ENCODE measurements around the gene SDF2.
A peak's percentile ranks its signal among the peaks of the same experiment; 100 is the strongest.
"Not testable (repeated sequence)": the region's sequence is repeated elsewhere in the genome, so short reads cannot be mapped to it uniquely, and the experiment has no call there.

The SDF2 gene

GRCh38 chr17:28682655-28683054, 20.9 kb upstream of the SDF2 start:
- no peak for DNase-seq

- no peak for DNase-seq
These were observed 14.3 kb upstream of the SDF2 start for GRCh38 chr17:28675980-28676379.

GRCh38 chr17:28675490-28675889, 13.8 kb upstream of the SDF2 start:
- no peak for DNase-seq

GRCh38 chr17:28669918-28670317, 8.2 kb upstream of the SDF2 start:
- no peak for DNase-seq

GRCh38 chr17:28667870-28668269, 6.2 kb upstream of the SDF2 start:
- DNase-seq, result no peak

GRCh38 chr17:28665994-28666393, 4.3 kb upstream of the SDF2 start:
- DNase-seq, result no peak

- no peak for DNase-seq
These were observed 2.0 kb upstream of the SDF2 start for GRCh38 chr17:28663723-28664122.

GRCh38 chr17:28662527-28662829, 772 bp upstream of the SDF2 start:
- DNase-seq, result no peak

GRCh38 chr17:28659497-28659881, 2.2 kb downstream of the SDF2 start:
- not testable (repeated sequence) for DNase-seq

GRCh38 chr17:28658766-28659496, 2.8 kb downstream of the SDF2 start:
- not testable (repeated sequence) for DNase-seq

- DNase-seq, result not testable (repeated sequence)
These were observed 3.4 kb downstream of the SDF2 start for GRCh38 chr17:28658342-28658741.

GRCh38 chr17:28657756-28658155, 4.0 kb downstream of the SDF2 start:
- no peak for DNase-seq

GRCh38 chr17:28655160-28655559, 6.5 kb downstream of the SDF2 start:
- no peak for DNase-seq

- no peak for DNase-seq
These were observed 13.0 kb downstream of the SDF2 start for GRCh38 chr17:28648698-28649097.

GRCh38 chr17:28646039-28646754, 15.5 kb downstream of the SDF2 start:
- no peak for DNase-seq

GRCh38 chr17:28645576-28645939, 16.1 kb downstream of the SDF2 start:
- no peak for DNase-seq

- peak; percentile 95 for DNase-seq
These were observed 16.7 kb downstream of the SDF2 start, which contains the start of gene BLTP2 for GRCh38 chr17:28644787-28645575. BLTP2 (minus strand) TSS chr17:28645158; CDS start chr17:28645056, 102 bp downstream.

GRCh38 chr17:28643983-28644786, 17.5 kb downstream of the SDF2 start:
- DNase-seq, result peak; percentile 18

GRCh38 chr17:28641579-28641978, 20.1 kb downstream of the SDF2 start:
- DNase-seq, result no peak

- no peak for DNase-seq
These were observed 26.2 kb downstream of the SDF2 start for GRCh38 chr17:28635506-28635905.

GRCh38 chr17:28634206-28634865, 27.4 kb downstream of the SDF2 start:
- DNase-seq, result no peak

- no peak for DNase-seq
These were observed 34.9 kb downstream of the SDF2 start for GRCh38 chr17:28626818-28627217.
